Measurements from ENCODE around the gene ACVR1C.

DNA sequence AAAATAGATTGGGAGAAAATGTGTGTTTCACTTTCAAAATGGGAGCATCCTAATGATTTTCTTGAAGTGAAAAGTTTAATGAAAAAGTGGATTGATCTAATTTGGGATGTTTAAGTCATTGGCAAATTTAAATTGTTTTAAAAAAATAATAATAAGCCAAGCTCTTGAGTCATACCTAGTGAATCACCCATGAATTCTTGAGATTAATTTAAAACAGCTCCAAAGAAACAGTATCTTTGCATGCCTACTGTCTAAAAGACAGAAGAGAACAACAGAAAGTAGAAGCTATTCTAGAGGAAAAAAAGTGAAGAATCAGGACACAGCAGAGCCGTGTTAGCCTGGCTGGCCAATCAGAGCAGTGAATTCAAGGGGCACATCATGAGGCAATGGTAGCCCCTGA, 7.7 kb downstream of the ACVR1C start:
- TF ChIP-seq CTCF (IDR thresholded peaks at IDR 0.05) (no peak), POLR2A (IDR thresholded peaks at IDR 0.05) (no peak)
